A549 (cell line): Measurements from ENCODE around the gene OSTM1. TPM values are rescaled to one million over a fixed set of nuclear protein-coding genes. Genes with fewer than 3 reads are reported as not detected.

ENCODE experiments used
- ATAC-seq, 2 experiments: fragments of 200-7000 bp in 1 of 2; fragments of >200 bp in 1 of 2; cut with Nextera tagmentation in 1 of 2; cut with Tn5 transposase in 1 of 2; 3 replicates each; pipeline versions ENCODE4 v1.8.0 to v1.9.1; 2018 to 2020; ENCODE audit warnings: mild to moderate bottlenecking in 1 of 2, moderate library complexity in 1 of 2
- CTCF ChIA-PET: fragments of 300-600 bp; sonication (Branson Sonifier 250); formaldehyde crosslinking; extraction: SDS; loops from one replicate; lab custom pipeline; 2021; ENCODE audit warnings: antibody characterized with exemption, inconsistent platforms; lab: Yijun Ruan, JAX
- POLR2A ChIA-PET: fragments of 350-600 bp; formaldehyde crosslinking; extraction: SDS; loops from one replicate; lab custom pipeline; 2021; ENCODE audit warnings: antibody characterized with exemption, inconsistent platforms; lab: Yijun Ruan, JAX
- DNase-seq, 2 experiments: peaks; one replicate each; pipeline versions ENCODE4 v3.0.0 to v3.0.0-alpha.2; 2011 to 2016; ENCODE audit warnings: low read depth in 1 of 2, low spot score in 1 of 2
- FAIRE-seq: peaks from 2 replicates; lab custom pipeline; 2011; peaks lifted over from hg19 to GRCh38; lab: Jason Lieb, UNC
- H3K27ac ChIP-seq, 2 experiments: fragments of >200 bp; sonication (Bioruptor Twin); formaldehyde crosslinking; 3 replicates each; pipeline ENCODE4 v1.5.1; 2016 to 2017
- H3K4me1 ChIP-seq: fragments of >200 bp; sonication (Bioruptor Twin); formaldehyde crosslinking; 3 replicates; pipeline ENCODE4 v1.6.1; 2016
- H3K4me2 ChIP-seq: fragments of >200 bp; sonication (Bioruptor Twin); formaldehyde crosslinking; 3 replicates; pipeline ENCODE4 v1.6.1; 2016
- H3K4me3 ChIP-seq: fragments of >200 bp; sonication (Bioruptor Twin); formaldehyde crosslinking; 3 replicates; pipeline ENCODE4 v1.5.1; 2016
- H3K9me3 ChIP-seq: fragments of >200 bp; sonication (Bioruptor Twin); formaldehyde crosslinking; 3 replicates; pipeline ENCODE4 v1.6.1; 2016
- BHLHE40 ChIP-seq: IDR thresholded peaks from 2 replicates; pipeline ENCODE4 v1.6.1; 2012; ENCODE audit warnings: low read depth, low read length, inconsistent platforms
- CEBPB ChIP-seq, 2 experiments: fragments of >200 bp in 1 of 2; sonication (Bioruptor Twin) in 1 of 2; formaldehyde crosslinking in 1 of 2; IDR thresholded peaks; 2 replicates each; pipeline ENCODE4 v1.6.1; 2012 to 2016
- EHF ChIP-seq: fragments of 250-450 bp; sonication (Bioruptor Pico); IDR thresholded peaks from 2 replicates; pipeline ENCODE4 v1.5.0; 2020; ENCODE audit warnings: mild to moderate bottlenecking
- EHMT2 ChIP-seq: fragments of 200-600 bp; sonication (generic); IDR thresholded peaks from 2 replicates; pipeline ENCODE4 v1.6.1; 2016; ENCODE audit warnings: antibody characterized with exemption, low read depth, mild to moderate bottlenecking, moderate library complexity
- ESRRA ChIP-seq: fragments of 150-350 bp; IDR thresholded peaks from 2 replicates; pipeline ENCODE4 v1.6.1; 2014; ENCODE audit warnings: mild to moderate bottlenecking, low read length, borderline replicate concordance
- FOSB ChIP-seq: fragments of 250-450 bp; sonication (Bioruptor Pico); IDR thresholded peaks from 2 replicates; pipeline ENCODE4 v1.5.0; 2020; ENCODE audit warnings: mild to moderate bottlenecking, moderate library complexity
- FOSL2 ChIP-seq, 2 experiments: fragments of 450-650 bp in 1 of 2; fragments of >200 bp in 1 of 2; sonication (Bioruptor Twin) in 1 of 2; formaldehyde crosslinking; IDR thresholded peaks; 2 replicates each; pipeline versions ENCODE4 v1.5.0 to v1.6.1; 2016 to 2020; ENCODE audit warnings: mild to moderate bottlenecking in 1 of 2, moderate library complexity in 1 of 2
- FOXS1 ChIP-seq: fragments of 250-450 bp; sonication (Bioruptor Pico); IDR thresholded peaks from 2 replicates; pipeline ENCODE4 v1.5.0; 2020; ENCODE audit warnings: mild to moderate bottlenecking, moderate library complexity
- GATA3 ChIP-seq: IDR thresholded peaks from 2 replicates; pipeline ENCODE4 v1.6.1; 2012; ENCODE audit warnings: borderline replicate concordance
- HEYL ChIP-seq: fragments of 250-450 bp; sonication (Bioruptor Pico); IDR thresholded peaks from 2 replicates; pipeline ENCODE4 v1.8.0; 2021; ENCODE audit warnings: mild to moderate bottlenecking, moderate library complexity
- HOXA7 ChIP-seq: fragments of 250-450 bp; sonication (Bioruptor Pico); IDR thresholded peaks from 2 replicates; pipeline ENCODE4 v1.5.0; 2020; ENCODE audit warnings: mild to moderate bottlenecking, moderate library complexity
- JUN ChIP-seq, 2 experiments: fragments of >200 bp; sonication (Bioruptor Twin); formaldehyde crosslinking; IDR thresholded peaks; 2 replicates in 1 of 2; 3 replicates in 1 of 2; pipeline ENCODE4 v1.6.1; 2016 to 2017
- JUNB ChIP-seq: fragments of >200 bp; sonication (Bioruptor Twin); formaldehyde crosslinking; IDR thresholded peaks from 2 replicates; pipeline ENCODE4 v1.6.1; 2016
- MAFK ChIP-seq: fragments of 450-650 bp; IDR thresholded peaks from 2 replicates; pipeline ENCODE4 v1.6.1; 2014; ENCODE audit not compliant: partially characterized antibody
- NFE2L2 ChIP-seq: fragments of 150-350 bp; conservative IDR thresholded peaks from 2 replicates; pipeline ENCODE4 v1.6.1; 2014; ENCODE audit warnings: low read length
- NPAS2 ChIP-seq: fragments of 250-450 bp; sonication (Bioruptor Pico); IDR thresholded peaks from 2 replicates; pipeline ENCODE4 v1.8.0; 2022; ENCODE audit warnings: mild to moderate bottlenecking, moderate library complexity, borderline replicate concordance
- PHF8 ChIP-seq: fragments of 200-600 bp; sonication (generic); IDR thresholded peaks from 2 replicates; pipeline ENCODE4 v1.6.1; 2016; ENCODE audit warnings: low read depth, mild to moderate bottlenecking, antibody characterized with exemption, moderate library complexity, borderline replicate concordance
- POLR2AphosphoS2 ChIP-seq: conservative IDR thresholded peaks from 2 replicates; pipeline ENCODE4 v1.6.1; 2012; ENCODE audit warnings: low read length, improper control_type of control experiment, inconsistent platforms
- RFX5 ChIP-seq: fragments of 450-650 bp; IDR thresholded peaks from 2 replicates; pipeline ENCODE4 v1.7.1; 2014; ENCODE audit warnings: antibody characterized with exemption, mild to moderate bottlenecking, moderate library complexity
- SMC3 ChIP-seq: fragments of >200 bp; sonication (Bioruptor Twin); formaldehyde crosslinking; IDR thresholded peaks from 3 replicates; pipeline ENCODE4 v1.6.1; 2018; ENCODE audit warnings: inconsistent platforms
- TFCP2L1 ChIP-seq: fragments of 250-450 bp; sonication (Bioruptor Pico); IDR thresholded peaks from 2 replicates; pipeline ENCODE4 v1.5.0; 2021; ENCODE audit warnings: mild to moderate bottlenecking
- ZC3H11A ChIP-seq: fragments of 450-650 bp; IDR thresholded peaks from 2 replicates; pipeline ENCODE4 v1.6.1; 2014; ENCODE audit warnings: antibody characterized with exemption, mild to moderate bottlenecking
- WGBS: methylation state at CpG from one replicate; pipeline ENCODE4 v1.1.6; 2017; ENCODE audit errors: missing lambda C conversion rate; 5-methylcytosine and 5-hydroxymethylcytosine counted together
- polyA plus RNA-seq, 4 experiments: library from polyadenylated mRNA; depleted of rRNA in 3 of 4; stranded (reverse); fragments of >200 nt; fragmentation: RNase III in 1 of 4; extraction: RNeasy Plus Mini Kit Qiagen cat#74134 plus additional on column Dnase treatment in 1 of 4; gene quantifications; 2 replicates in 3 of 4; 3 replicates in 1 of 4; pipeline ENCODE4 v1.2.3, GENCODE V29; 2011 to 2017
- TF ChIP-seq, protein P1 (sequence below): IDR thresholded peaks from 2 replicates; pipeline ENCODE4 v1.6.1; 2012
- TF ChIP-seq, protein P2 (sequence below): fragments of 250-450 bp; sonication (Bioruptor Pico); IDR thresholded peaks from 2 replicates; pipeline ENCODE4 v1.5.0; 2020; ENCODE audit warnings: low read depth, mild to moderate bottlenecking, moderate library complexity
- TF ChIP-seq, protein P3 (sequence below): fragments of 250-450 bp; sonication (Bioruptor Pico); IDR thresholded peaks from 2 replicates; pipeline ENCODE4 v1.5.0; 2021; ENCODE audit warnings: mild to moderate bottlenecking, moderate library complexity, borderline replicate concordance
- TF ChIP-seq, protein P4 (sequence below): fragments of >200 bp; sonication (Bioruptor Twin); formaldehyde crosslinking; IDR thresholded peaks from 3 replicates; pipeline ENCODE4 v1.6.1; 2016

Gene OSTM1
- polyA plus RNA-seq, 2 of the 4 experiments (the other 2 are of a cell fraction), result 16.8 to 41.7 TPM

DNA sequence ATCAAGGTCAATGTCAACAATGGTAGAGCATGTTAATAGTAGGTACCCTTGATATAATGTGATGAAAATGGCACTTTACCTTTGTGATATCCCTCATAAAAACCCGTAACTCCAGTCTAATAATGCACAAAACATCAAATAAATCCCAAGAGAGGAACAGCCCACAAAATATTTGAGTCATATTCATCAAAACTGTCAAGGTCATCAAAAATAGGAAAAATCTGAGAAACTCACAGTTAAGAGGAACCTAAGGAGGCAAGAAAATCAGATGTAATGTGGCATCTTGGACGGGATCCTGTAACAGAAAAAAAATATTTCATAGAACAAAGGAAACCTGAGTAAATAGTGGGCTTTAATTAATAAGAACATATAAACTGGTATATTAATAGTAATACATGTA is 25.5 kb upstream of the OSTM1 start:
- Histone ChIP-seq H3K27ac (no peak overlapping the region), H3K4me3 (no peak overlapping the region), H3K4me1 (no peaks in the 10 kb centered on the region), H3K4me2 (no peak overlapping the region), H3K9me3 (no peaks in the 10 kb centered on the region)
- DNase-seq (no peak), FAIRE-seq (no peak), ATAC-seq (no peak)
- ChIA-PET POLR2A (no interaction called here), CTCF (interaction anchor here (1.2 kb wide), 1 partner anchor 17 kb away, joined by 4 read pairs; no protein-coding TSS in a partner anchor)
- TF ChIP-seq MAFK (peak; percentile 71), FOXS1 (no peak)
- 45% methylated on average over 2 of the region's 2 CpGs for WGBS

DNA sequence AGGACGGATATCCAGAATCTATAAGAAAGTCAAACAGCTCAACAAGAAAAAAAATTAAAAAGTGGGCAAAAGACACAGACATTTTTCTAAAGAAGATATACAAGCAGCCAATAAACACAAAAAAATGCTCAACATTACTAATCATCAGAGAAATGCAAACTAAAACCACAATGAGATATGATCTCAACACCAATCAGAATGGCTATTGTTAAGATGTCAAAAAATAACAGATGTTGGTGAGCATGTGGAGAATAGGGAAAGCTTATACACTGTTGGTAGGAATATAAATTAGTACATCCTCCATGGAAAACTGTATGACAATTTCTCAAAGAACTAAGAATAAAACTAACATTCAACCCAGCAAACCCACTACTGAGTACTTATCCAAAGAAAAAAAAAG is 23.3 kb upstream of the OSTM1 start:
- TF ChIP-seq BHLHE40 (no peak), JUN (IDR thresholded peaks at IDR 0.05) (no peak), HOXA7 (CRISPR knock-in tag) (no peak), PHF8 (no peak), POLR2AphosphoS2 (no peak), NFE2L2 (no peak)
- TF ChIP-seq, protein P1, sequence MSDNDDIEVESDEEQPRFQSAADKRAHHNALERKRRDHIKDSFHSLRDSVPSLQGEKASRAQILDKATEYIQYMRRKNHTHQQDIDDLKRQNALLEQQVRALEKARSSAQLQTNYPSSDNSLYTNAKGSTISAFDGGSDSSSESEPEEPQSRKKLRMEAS, result no peak
- TF ChIP-seq, protein P2, sequence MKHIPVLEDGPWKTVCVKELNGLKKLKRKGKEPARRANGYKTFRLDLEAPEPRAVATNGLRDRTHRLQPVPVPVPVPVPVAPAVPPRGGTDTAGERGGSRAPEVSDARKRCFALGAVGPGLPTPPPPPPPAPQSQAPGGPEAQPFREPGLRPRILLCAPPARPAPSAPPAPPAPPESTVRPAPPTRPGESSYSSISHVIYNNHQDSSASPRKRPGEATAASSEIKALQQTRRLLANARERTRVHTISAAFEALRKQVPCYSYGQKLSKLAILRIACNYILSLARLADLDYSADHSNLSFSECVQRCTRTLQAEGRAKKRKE (CRISPR knock-in tag), result no peak
- TF ChIP-seq, all 56 proteins: peak for 0
- FAIRE-seq, result no peak
- WGBS, result 65% methylated on average over 1 of the region's 1 CpG
- H3K4me2 ChIP-seq, result no peak overlapping the region
- no peak overlapping the region for H3K27ac ChIP-seq
- no peaks in the 10 kb centered on the region for H3K9me3 ChIP-seq
- H3K4me3 ChIP-seq, result no peak overlapping the region
- DNase-seq, result no peak
- POLR2A ChIA-PET, result no interaction called here
- H3K4me1 ChIP-seq, result no peaks in the 10 kb centered on the region
- no peak for ATAC-seq
- CTCF ChIA-PET, result interaction anchor here (1.0 kb wide), 1 partner anchor 391 kb away, joined by 3 read pairs; no protein-coding TSS in a partner anchor

DNA sequence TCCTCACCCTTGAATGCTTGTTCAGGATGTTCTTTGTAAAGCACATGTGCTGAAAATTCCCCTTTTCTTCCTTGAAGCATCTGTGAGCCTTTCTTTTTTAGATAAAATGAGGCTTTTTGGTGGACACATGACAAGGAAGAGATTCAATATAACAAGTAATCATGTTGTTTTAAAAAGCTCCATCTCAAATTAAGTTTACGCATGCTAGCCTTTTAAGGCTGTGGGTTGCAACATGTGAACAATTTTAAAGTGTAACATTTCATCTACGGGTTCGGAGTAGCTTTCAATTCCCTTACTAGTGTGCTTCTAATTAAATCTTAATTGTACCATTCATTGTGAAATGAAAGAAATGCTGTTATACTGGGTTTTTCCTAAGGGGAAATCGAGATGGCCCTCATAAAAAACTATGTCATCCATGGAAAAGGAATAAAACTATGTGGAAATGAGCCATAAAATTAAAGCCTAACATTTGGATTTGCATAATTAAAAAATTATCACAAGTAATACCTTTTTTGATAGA is 19.3 kb upstream of the OSTM1 start:
- Histone ChIP-seq H3K4me3 (no peak overlapping the region), H3K9me3 (no peaks in the 10 kb centered on the region), H3K27ac (no peak overlapping the region), H3K4me1 (no peaks in the 10 kb centered on the region), H3K4me2 (no peak overlapping the region)
- DNase-seq (no peak), ATAC-seq (no peak), FAIRE-seq (no peak)
- ChIA-PET POLR2A (no interaction called here), CTCF (no interaction called here)
- WGBS, result 71% methylated on average over 4 of the region's 4 CpGs
- TF ChIP-seq TFCP2L1 (CRISPR knock-in tag), result no peak
- TF ChIP-seq, protein P2 (CRISPR knock-in tag), result no peak
- no peak for TF ChIP-seq HEYL (CRISPR knock-in tag)

DNA sequence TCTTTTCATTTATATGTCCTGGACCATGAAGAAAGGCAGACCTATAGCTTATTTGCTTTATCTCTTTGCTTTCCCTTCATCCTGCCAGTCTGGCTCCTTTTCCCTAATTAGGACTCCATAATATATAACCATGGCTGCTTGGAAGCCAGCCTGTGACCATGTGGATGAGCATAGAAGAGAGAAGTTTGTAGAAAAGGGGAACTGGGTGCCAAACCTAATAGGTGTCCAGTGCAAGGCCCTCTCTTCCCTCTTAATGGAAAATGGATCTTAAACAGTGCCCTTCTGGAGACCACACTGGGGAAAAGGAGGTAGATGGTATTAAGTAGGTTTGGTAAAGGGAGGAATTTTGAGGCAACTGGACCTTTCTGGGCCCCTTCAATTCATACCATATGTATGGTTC is 16.7 kb upstream of the OSTM1 start:
- no peak for DNase-seq
- no peak overlapping the region for H3K4me2 ChIP-seq
- POLR2A ChIA-PET, result no interaction called here
- TF ChIP-seq, protein P3, sequence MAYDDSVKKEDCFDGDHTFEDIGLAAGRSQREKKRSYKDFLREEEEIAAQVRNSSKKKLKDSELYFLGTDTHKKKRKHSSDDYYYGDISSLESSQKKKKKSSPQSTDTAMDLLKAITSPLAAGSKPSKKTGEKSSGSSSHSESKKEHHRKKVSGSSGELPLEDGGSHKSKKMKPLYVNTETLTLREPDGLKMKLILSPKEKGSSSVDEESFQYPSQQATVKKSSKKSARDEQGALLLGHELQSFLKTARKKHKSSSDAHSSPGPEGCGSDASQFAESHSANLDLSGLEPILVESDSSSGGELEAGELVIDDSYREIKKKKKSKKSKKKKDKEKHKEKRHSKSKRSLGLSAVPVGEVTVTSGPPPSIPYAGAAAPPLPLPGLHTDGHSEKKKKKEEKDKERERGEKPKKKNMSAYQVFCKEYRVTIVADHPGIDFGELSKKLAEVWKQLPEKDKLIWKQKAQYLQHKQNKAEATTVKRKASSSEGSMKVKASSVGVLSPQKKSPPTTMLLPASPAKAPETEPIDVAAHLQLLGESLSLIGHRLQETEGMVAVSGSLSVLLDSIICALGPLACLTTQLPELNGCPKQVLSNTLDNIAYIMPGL (CRISPR knock-in tag), result no peak
- TF ChIP-seq ESRRA, result no peak
- TF ChIP-seq HEYL (CRISPR knock-in tag), result no peak
- no peak for TF ChIP-seq ZC3H11A
- TF ChIP-seq, protein P4, sequence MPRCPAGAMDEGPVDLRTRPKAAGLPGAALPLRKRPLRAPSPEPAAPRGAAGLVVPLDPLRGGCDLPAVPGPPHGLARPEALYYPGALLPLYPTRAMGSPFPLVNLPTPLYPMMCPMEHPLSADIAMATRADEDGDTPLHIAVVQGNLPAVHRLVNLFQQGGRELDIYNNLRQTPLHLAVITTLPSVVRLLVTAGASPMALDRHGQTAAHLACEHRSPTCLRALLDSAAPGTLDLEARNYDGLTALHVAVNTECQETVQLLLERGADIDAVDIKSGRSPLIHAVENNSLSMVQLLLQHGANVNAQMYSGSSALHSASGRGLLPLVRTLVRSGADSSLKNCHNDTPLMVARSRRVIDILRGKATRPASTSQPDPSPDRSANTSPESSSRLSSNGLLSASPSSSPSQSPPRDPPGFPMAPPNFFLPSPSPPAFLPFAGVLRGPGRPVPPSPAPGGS, result no peak
- TF ChIP-seq, protein P2 (CRISPR knock-in tag), result no peak
- TF ChIP-seq NPAS2 (CRISPR knock-in tag), result no peak
- no peak for TF ChIP-seq RFX5
- no peak for TF ChIP-seq JUNB
- TF ChIP-seq EHF (CRISPR knock-in tag), result no peak
- no peak for TF ChIP-seq GATA3
- TF ChIP-seq FOSL2 (IDR thresholded peaks at IDR 0.05), result no peak
- TF ChIP-seq FOSL2 (CRISPR knock-in tag; IDR thresholded peaks at IDR 0.05), result no peak
- TF ChIP-seq EHMT2, result no peak
- no peak for TF ChIP-seq FOSB
- TF ChIP-seq CEBPB (IDR thresholded peaks at IDR 0.05), result no peak
- TF ChIP-seq SMC3, result no peak
- TF ChIP-seq PHF8, result no peak
- CTCF ChIA-PET, result interaction anchor here (0.9 kb wide), 1 partner anchor 401 kb away, joined by 3 read pairs; no protein-coding TSS in a partner anchor
- H3K9me3 ChIP-seq, result no peaks in the 10 kb centered on the region
- H3K4me3 ChIP-seq, result no peak overlapping the region
- FAIRE-seq, result no peak
- H3K4me1 ChIP-seq, result no peaks in the 10 kb centered on the region
- no peak for ATAC-seq
- H3K27ac ChIP-seq, result no peak overlapping the region
